ENCODE data around the gene NEK9. TPM values are rescaled to one million over a fixed set of nuclear protein-coding genes. Genes with fewer than 3 reads are reported as not detected.

NEK9 gene
- polyA plus RNA-seq, 1 donor from 2014 or later, result 9.4 TPM

DNA sequence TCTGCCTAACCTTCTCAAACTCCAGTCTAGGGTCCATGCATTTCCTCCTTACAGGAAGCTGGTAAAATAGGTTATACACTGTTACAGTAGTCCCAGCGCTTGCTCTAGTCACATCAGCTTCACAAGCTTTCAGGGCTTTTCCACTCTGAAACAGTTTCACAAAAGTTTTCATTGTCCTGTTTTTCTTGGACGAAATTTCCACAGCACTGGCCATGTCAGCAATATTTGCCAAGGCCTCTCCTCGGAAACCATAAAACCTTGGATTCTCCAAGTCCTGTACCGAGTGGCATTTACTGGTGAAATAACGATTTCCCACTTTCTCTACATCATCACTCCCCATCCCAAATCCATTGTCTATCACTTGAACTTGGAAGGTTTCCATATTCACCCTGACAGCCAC is 77.7 kb downstream of the NEK9 start:
- Histone ChIP-seq H3F3A (ENCODE audit: insufficient read depth, low read length, poor library complexity, severe bottlenecking) (no peaks in the 10 kb centered on the region), H4K20me1 (ENCODE audit: insufficient read depth) (no peaks in the 10 kb centered on the region), H3K27me3 (ENCODE audit: insufficient read depth, low read depth, low read length) (no peaks in the 10 kb centered on the region), H3K36me3 (ENCODE audit: insufficient read depth, low read length) (no peaks in the 10 kb centered on the region), H3K79me2 (replicated peaks; ENCODE audit: insufficient read depth, low read length) (no peaks in the 10 kb centered on the region), H3K9ac (ENCODE audit: low read length) (no peak overlapping the region), H3K9me3 (ENCODE audit: low read length) (no peaks in the 10 kb centered on the region), H3K4me3 (ENCODE audit: low read length) (no peak overlapping the region), H3K4me2 (ENCODE audit: low read length) (no peak overlapping the region), H2AFZ (ENCODE audit: low read depth, low read length) (no peak overlapping the region), H3K27ac (ENCODE audit: low read length) (no peak overlapping the region), H3K9me2 (ENCODE audit: insufficient read depth, low read length) (no peaks in the 10 kb centered on the region)
- TF ChIP-seq TAF1 (IDR thresholded peaks at IDR 0.05; ENCODE audit: low read depth), result no peak
- TF ChIP-seq EZH2 (IDR thresholded peaks at IDR 0.05; ENCODE audit: borderline replicate concordance, insufficient read depth, low read length, poor library complexity, severe bottlenecking), result no peak
- TF ChIP-seq SMC3 (conservative IDR thresholded peaks at IDR 0.05; ENCODE audit: poor library complexity), result no peak
- TF ChIP-seq, protein P1, sequence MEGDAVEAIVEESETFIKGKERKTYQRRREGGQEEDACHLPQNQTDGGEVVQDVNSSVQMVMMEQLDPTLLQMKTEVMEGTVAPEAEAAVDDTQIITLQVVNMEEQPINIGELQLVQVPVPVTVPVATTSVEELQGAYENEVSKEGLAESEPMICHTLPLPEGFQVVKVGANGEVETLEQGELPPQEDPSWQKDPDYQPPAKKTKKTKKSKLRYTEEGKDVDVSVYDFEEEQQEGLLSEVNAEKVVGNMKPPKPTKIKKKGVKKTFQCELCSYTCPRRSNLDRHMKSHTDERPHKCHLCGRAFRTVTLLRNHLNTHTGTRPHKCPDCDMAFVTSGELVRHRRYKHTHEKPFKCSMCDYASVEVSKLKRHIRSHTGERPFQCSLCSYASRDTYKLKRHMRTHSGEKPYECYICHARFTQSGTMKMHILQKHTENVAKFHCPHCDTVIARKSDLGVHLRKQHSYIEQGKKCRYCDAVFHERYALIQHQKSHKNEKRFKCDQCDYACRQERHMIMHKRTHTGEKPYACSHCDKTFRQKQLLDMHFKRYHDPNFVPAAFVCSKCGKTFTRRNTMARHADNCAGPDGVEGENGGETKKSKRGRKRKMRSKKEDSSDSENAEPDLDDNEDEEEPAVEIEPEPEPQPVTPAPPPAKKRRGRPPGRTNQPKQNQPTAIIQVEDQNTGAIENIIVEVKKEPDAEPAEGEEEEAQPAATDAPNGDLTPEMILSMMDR (IDR thresholded peaks at IDR 0.05; ENCODE audit: poor library complexity, severe bottlenecking), result no peak
- no peak for TF ChIP-seq EP300 (conservative IDR thresholded peaks at IDR 0.05; ENCODE audit: poor library complexity, severe bottlenecking)
- TF ChIP-seq POLR2AphosphoS5 (IDR thresholded peaks at IDR 0.05), result no peak
- no peak for TF ChIP-seq MXI1 (conservative IDR thresholded peaks at IDR 0.05; ENCODE audit: poor library complexity, severe bottlenecking)
- TF ChIP-seq, protein P2, sequence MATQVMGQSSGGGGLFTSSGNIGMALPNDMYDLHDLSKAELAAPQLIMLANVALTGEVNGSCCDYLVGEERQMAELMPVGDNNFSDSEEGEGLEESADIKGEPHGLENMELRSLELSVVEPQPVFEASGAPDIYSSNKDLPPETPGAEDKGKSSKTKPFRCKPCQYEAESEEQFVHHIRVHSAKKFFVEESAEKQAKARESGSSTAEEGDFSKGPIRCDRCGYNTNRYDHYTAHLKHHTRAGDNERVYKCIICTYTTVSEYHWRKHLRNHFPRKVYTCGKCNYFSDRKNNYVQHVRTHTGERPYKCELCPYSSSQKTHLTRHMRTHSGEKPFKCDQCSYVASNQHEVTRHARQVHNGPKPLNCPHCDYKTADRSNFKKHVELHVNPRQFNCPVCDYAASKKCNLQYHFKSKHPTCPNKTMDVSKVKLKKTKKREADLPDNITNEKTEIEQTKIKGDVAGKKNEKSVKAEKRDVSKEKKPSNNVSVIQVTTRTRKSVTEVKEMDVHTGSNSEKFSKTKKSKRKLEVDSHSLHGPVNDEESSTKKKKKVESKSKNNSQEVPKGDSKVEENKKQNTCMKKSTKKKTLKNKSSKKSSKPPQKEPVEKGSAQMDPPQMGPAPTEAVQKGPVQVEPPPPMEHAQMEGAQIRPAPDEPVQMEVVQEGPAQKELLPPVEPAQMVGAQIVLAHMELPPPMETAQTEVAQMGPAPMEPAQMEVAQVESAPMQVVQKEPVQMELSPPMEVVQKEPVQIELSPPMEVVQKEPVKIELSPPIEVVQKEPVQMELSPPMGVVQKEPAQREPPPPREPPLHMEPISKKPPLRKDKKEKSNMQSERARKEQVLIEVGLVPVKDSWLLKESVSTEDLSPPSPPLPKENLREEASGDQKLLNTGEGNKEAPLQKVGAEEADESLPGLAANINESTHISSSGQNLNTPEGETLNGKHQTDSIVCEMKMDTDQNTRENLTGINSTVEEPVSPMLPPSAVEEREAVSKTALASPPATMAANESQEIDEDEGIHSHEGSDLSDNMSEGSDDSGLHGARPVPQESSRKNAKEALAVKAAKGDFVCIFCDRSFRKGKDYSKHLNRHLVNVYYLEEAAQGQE (IDR thresholded peaks at IDR 0.05; ENCODE audit: borderline replicate concordance), result no peak
- TF ChIP-seq RAD21 (conservative IDR thresholded peaks at IDR 0.05), result no peak

DNA sequence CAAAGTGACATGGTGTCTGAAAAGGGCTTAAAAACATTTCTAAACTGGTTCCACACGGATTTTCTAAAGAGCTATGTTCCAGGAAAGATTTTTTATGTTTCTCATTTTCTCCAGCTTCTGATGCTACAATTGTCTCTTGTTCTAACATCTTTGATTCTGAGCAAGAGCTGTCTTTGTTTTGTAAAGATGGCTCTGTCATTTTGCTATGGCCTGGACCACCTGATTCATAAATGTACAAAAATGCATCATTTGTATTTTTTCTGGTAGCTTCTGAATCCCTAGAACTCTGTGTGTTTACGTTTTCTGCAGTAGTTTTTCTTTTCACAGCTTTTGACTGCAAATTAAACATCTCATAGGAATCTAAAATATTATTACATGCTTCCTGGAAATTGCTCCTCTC is 78.7 kb downstream of the NEK9 start:
- H3K9ac ChIP-seq (ENCODE audit: low read length), result no peak overlapping the region
- H4K20me1 ChIP-seq (ENCODE audit: insufficient read depth), result no peaks in the 10 kb centered on the region
- no peaks in the 10 kb centered on the region for H3K9me2 ChIP-seq (ENCODE audit: insufficient read depth, low read length)
- H3K27ac ChIP-seq (ENCODE audit: low read length), result no peak overlapping the region
- no peaks in the 10 kb centered on the region for H3K79me2 ChIP-seq (replicated peaks; ENCODE audit: insufficient read depth, low read length)
- no peaks in the 10 kb centered on the region for H3F3A ChIP-seq (ENCODE audit: insufficient read depth, low read length, poor library complexity, severe bottlenecking)
- H3K27me3 ChIP-seq (ENCODE audit: insufficient read depth, low read depth, low read length), result no peaks in the 10 kb centered on the region
- H2AFZ ChIP-seq (ENCODE audit: low read depth, low read length), result no peak overlapping the region
- no peaks in the 10 kb centered on the region for H3K36me3 ChIP-seq (ENCODE audit: insufficient read depth, low read length)
- TF ChIP-seq RAD21 (conservative IDR thresholded peaks at IDR 0.05) (no peak), POLR2AphosphoS5 (IDR thresholded peaks at IDR 0.05) (no peak), EZH2 (IDR thresholded peaks at IDR 0.05; ENCODE audit: borderline replicate concordance, insufficient read depth, low read length, poor library complexity, severe bottlenecking) (no peak), SMC3 (conservative IDR thresholded peaks at IDR 0.05; ENCODE audit: poor library complexity) (no peak), EP300 (conservative IDR thresholded peaks at IDR 0.05; ENCODE audit: poor library complexity, severe bottlenecking) (no peak), TAF1 (IDR thresholded peaks at IDR 0.05; ENCODE audit: low read depth) (no peak), MXI1 (conservative IDR thresholded peaks at IDR 0.05; ENCODE audit: poor library complexity, severe bottlenecking) (no peak)
- TF ChIP-seq, protein P2 (IDR thresholded peaks at IDR 0.05; ENCODE audit: borderline replicate concordance), result no peak
- TF ChIP-seq, protein P1 (IDR thresholded peaks at IDR 0.05; ENCODE audit: poor library complexity, severe bottlenecking), result no peak
- no peaks in the 10 kb centered on the region for H3K9me3 ChIP-seq (ENCODE audit: low read length)
- H3K4me2 ChIP-seq (ENCODE audit: low read length), result no peak overlapping the region
- H3K4me3 ChIP-seq (ENCODE audit: low read length), result no peak overlapping the region

Data from neural cell (in vitro differentiated cells).